ENCODE measurements around the gene NOCT. TPM values are rescaled to one million over a fixed set of nuclear protein-coding genes. Genes with fewer than 3 reads are reported as not detected.
"Not testable (repeated sequence)": the region's sequence is repeated elsewhere in the genome, so short reads cannot be mapped to it uniquely, and the experiment has no call there.

Gene NOCT
- total and polyA plus RNA-seq, 9 donors, result 2.8 to 4.2 (median 3.3) TPM

- Histone ChIP-seq H3K4me1 (ENCODE audit: control insufficient read depth, insufficient read depth, low read length) (no peaks in the 10 kb centered on the region), H3K36me3 (ENCODE audit: control insufficient read depth, insufficient read depth, low read length) (peaks cover 11% of the 10 kb centered on the region), H3K4me3 (ENCODE audit: low read length) (no peak overlapping the region), H3K27me3 (ENCODE audit: control insufficient read depth, insufficient read depth, low read length) (no peaks in the 10 kb centered on the region), H3K9me3 (replicated peaks; ENCODE audit: control insufficient read depth, low read depth, low read length) (no peaks in the 10 kb centered on the region), H3K27ac (ENCODE audit: low read length) (no peak overlapping the region)
- no CpG with 5 or more reads among the region's 1 CpG for WGBS (ENCODE audit: insufficient coverage)
- no peak for DNase-seq
Measured at GRCh38 chr4:139038874-139039443, 23.4 kb downstream of the NOCT start.

GRCh38 chr4:139042981-139043460, 27.4 kb downstream of the NOCT start:
- H3K4me3 ChIP-seq (ENCODE audit: low read length), result no peak overlapping the region
- peak; percentile 83 for DNase-seq

GRCh38 chr4:139044291-139044690, 28.7 kb downstream of the NOCT start:
- no peaks in the 10 kb centered on the region for H3K27me3 ChIP-seq (ENCODE audit: control insufficient read depth, insufficient read depth, low read length)
- no peaks in the 10 kb centered on the region for H3K4me1 ChIP-seq (ENCODE audit: control insufficient read depth, insufficient read depth, low read length)
- no peak overlapping the region for H3K27ac ChIP-seq (ENCODE audit: low read length)
- no peak overlapping the region for H3K4me3 ChIP-seq (ENCODE audit: low read length)
- DNase-seq, result no peak
- 71% methylated on average over 1 of the region's 2 CpGs for WGBS (ENCODE audit: insufficient coverage)
- H3K36me3 ChIP-seq (ENCODE audit: control insufficient read depth, insufficient read depth, low read length), result peaks cover 24% of the 10 kb centered on the region
- no peaks in the 10 kb centered on the region for H3K9me3 ChIP-seq (replicated peaks; ENCODE audit: control insufficient read depth, low read depth, low read length)

More at GRCh38 chr4:139042981-139043460, 27.4 kb downstream of the NOCT start:
- H3K27ac ChIP-seq (ENCODE audit: low read length), result no peak overlapping the region
- peaks cover 20% of the 10 kb centered on the region for H3K36me3 ChIP-seq (ENCODE audit: control insufficient read depth, insufficient read depth, low read length)
- 17% methylated on average over 4 of the region's 10 CpGs for WGBS (ENCODE audit: insufficient coverage)
- H3K4me1 ChIP-seq (ENCODE audit: control insufficient read depth, insufficient read depth, low read length), result no peaks in the 10 kb centered on the region
- H3K27me3 ChIP-seq (ENCODE audit: control insufficient read depth, insufficient read depth, low read length), result no peaks in the 10 kb centered on the region
- H3K9me3 ChIP-seq (replicated peaks; ENCODE audit: control insufficient read depth, low read depth, low read length), result no peaks in the 10 kb centered on the region

- peaks cover 19% of the 10 kb centered on the region for H3K36me3 ChIP-seq (ENCODE audit: control insufficient read depth, insufficient read depth, low read length)
- no peaks in the 10 kb centered on the region for H3K9me3 ChIP-seq (replicated peaks; ENCODE audit: control insufficient read depth, low read depth, low read length)
- H3K27ac ChIP-seq (ENCODE audit: low read length), result no peak overlapping the region
- no peaks in the 10 kb centered on the region for H3K4me1 ChIP-seq (ENCODE audit: control insufficient read depth, insufficient read depth, low read length)
- DNase-seq, result no peak
- H3K4me3 ChIP-seq (ENCODE audit: low read length), result no peak overlapping the region
- H3K27me3 ChIP-seq (ENCODE audit: control insufficient read depth, insufficient read depth, low read length), result no peaks in the 10 kb centered on the region
- no CpG with 5 or more reads among the region's 3 CpGs for WGBS (ENCODE audit: insufficient coverage)
Measured at GRCh38 chr4:139048026-139048425, 32.4 kb downstream of the NOCT start.

GRCh38 chr4:139050446-139050845, 34.9 kb downstream of the NOCT start:
- DNase-seq, result no peak
- Histone ChIP-seq H3K36me3 (ENCODE audit: control insufficient read depth, insufficient read depth, low read length) (peaks cover 17% of the 10 kb centered on the region), H3K4me1 (ENCODE audit: control insufficient read depth, insufficient read depth, low read length) (no peaks in the 10 kb centered on the region), H3K27me3 (ENCODE audit: control insufficient read depth, insufficient read depth, low read length) (no peaks in the 10 kb centered on the region), H3K4me3 (ENCODE audit: low read length) (no peak overlapping the region), H3K27ac (ENCODE audit: low read length) (no peak overlapping the region), H3K9me3 (replicated peaks; ENCODE audit: control insufficient read depth, low read depth, low read length) (no peaks in the 10 kb centered on the region)
- no CpG with 5 or more reads among the region's 2 CpGs for WGBS (ENCODE audit: insufficient coverage)

GRCh38 chr4:139053909-139054308, 38.3 kb downstream of the NOCT start:
- Histone ChIP-seq H3K27ac (ENCODE audit: low read length) (no peak overlapping the region), H3K27me3 (ENCODE audit: control insufficient read depth, insufficient read depth, low read length) (no peaks in the 10 kb centered on the region), H3K4me3 (ENCODE audit: low read length) (no peak overlapping the region), H3K36me3 (ENCODE audit: control insufficient read depth, insufficient read depth, low read length) (peaks cover 21% of the 10 kb centered on the region), H3K9me3 (replicated peaks; ENCODE audit: control insufficient read depth, low read depth, low read length) (no peaks in the 10 kb centered on the region), H3K4me1 (ENCODE audit: control insufficient read depth, insufficient read depth, low read length) (no peaks in the 10 kb centered on the region)
- DNase-seq, result no peak
- WGBS (ENCODE audit: insufficient coverage), result no CpG with 5 or more reads among the region's 1 CpG

- H3K27me3 ChIP-seq (ENCODE audit: control insufficient read depth, insufficient read depth, low read length), result no peaks in the 10 kb centered on the region
- no peaks in the 10 kb centered on the region for H3K4me1 ChIP-seq (ENCODE audit: control insufficient read depth, insufficient read depth, low read length)
- H3K36me3 ChIP-seq (ENCODE audit: control insufficient read depth, insufficient read depth, low read length), result peaks cover 29% of the 10 kb centered on the region
- H3K4me3 ChIP-seq (ENCODE audit: low read length), result no peak overlapping the region
- no CpG with 5 or more reads among the region's 1 CpG for whole genome bisulfite sequencing (ENCODE audit: insufficient coverage)
- no peak overlapping the region for H3K27ac ChIP-seq (ENCODE audit: low read length)
- no peak for DNase-seq
- no peaks in the 10 kb centered on the region for H3K9me3 ChIP-seq (replicated peaks; ENCODE audit: control insufficient read depth, low read depth, low read length)
Measured at GRCh38 chr4:139054791-139055505, 39.4 kb downstream of the NOCT start.

- H3K27ac ChIP-seq (ENCODE audit: low read length); H3K9me3 ChIP-seq (replicated peaks; ENCODE audit: control insufficient read depth, low read depth, low read length); H3K27me3 ChIP-seq (ENCODE audit: control insufficient read depth, insufficient read depth, low read length); H3K4me3 ChIP-seq (ENCODE audit: low read length); H3K4me1 ChIP-seq (ENCODE audit: control insufficient read depth, insufficient read depth, low read length); DNase-seq: not testable (repeated sequence)
- WGBS (ENCODE audit: insufficient coverage), result 80% methylated on average over 1 of the region's 4 CpGs
- peaks cover 37% of the 10 kb centered on the region for H3K36me3 ChIP-seq (ENCODE audit: control insufficient read depth, insufficient read depth, low read length)
Measured at GRCh38 chr4:139059026-139059425, 43.4 kb downstream of the NOCT start.

GRCh38 chr4:139060591-139060990, 45.0 kb downstream of the NOCT start:
- WGBS (ENCODE audit: insufficient coverage), result no CpG with 5 or more reads among the region's 3 CpGs
- no peaks in the 10 kb centered on the region for H3K27me3 ChIP-seq (ENCODE audit: control insufficient read depth, insufficient read depth, low read length)
- no peak overlapping the region for H3K27ac ChIP-seq (ENCODE audit: low read length)
- no peak overlapping the region for H3K4me3 ChIP-seq (ENCODE audit: low read length)
- DNase-seq, result no peak
- no peaks in the 10 kb centered on the region for H3K9me3 ChIP-seq (replicated peaks; ENCODE audit: control insufficient read depth, low read depth, low read length)
- H3K36me3 ChIP-seq (ENCODE audit: control insufficient read depth, insufficient read depth, low read length), result peaks cover 38% of the 10 kb centered on the region
- no peaks in the 10 kb centered on the region for H3K4me1 ChIP-seq (ENCODE audit: control insufficient read depth, insufficient read depth, low read length)

- Histone ChIP-seq H3K4me3 (ENCODE audit: low read length) (no peak overlapping the region), H3K36me3 (ENCODE audit: control insufficient read depth, insufficient read depth, low read length) (peaks cover 2% of the 10 kb centered on the region), H3K27me3 (ENCODE audit: control insufficient read depth, insufficient read depth, low read length) (no peaks in the 10 kb centered on the region), H3K9me3 (replicated peaks; ENCODE audit: control insufficient read depth, low read depth, low read length) (no peaks in the 10 kb centered on the region), H3K4me1 (ENCODE audit: control insufficient read depth, insufficient read depth, low read length) (no peaks in the 10 kb centered on the region), H3K27ac (ENCODE audit: low read length) (peak overlapping the region; percentile 39)
- no CpG with 5 or more reads among the region's 1 CpG for WGBS (ENCODE audit: insufficient coverage)
- peak; percentile 58 for DNase-seq
Measured at GRCh38 chr4:139076016-139076744, 60.6 kb downstream of the NOCT start.

Data from muscle of leg (tissue), 11 donors.